Left renal cortex interstitium (tissue), 4 donors: ENCODE data around the gene PARL. TPM values are rescaled to one million over a fixed set of nuclear protein-coding genes. Genes with fewer than 3 reads are reported as not detected.

Source experiments
- DNase-seq, 4 donors: peaks; one replicate each; pipeline ENCODE4 v3.0.0-alpha.2; 2013; ENCODE audit warnings: low read depth in 4 of 4, low spot score in 2 of 4, missing footprints in 1 of 4
- polyA plus RNA-seq, 4 donors: library from polyadenylated mRNA; unstranded; fragments of 120-200 nt; gene quantifications; one replicate each; pipeline ENCODE4 v1.2.1, GENCODE V29; 2013; ENCODE audit not compliant: insufficient read length in 4 of 4

The PARL gene
- 10 to 100 TPM; 47.7 to 59.3 (median 56.8) TPM for polyA plus RNA-seq

- peak; percentile 68 to 88 (median 80) for DNase-seq
Observed at GRCh38 chr3:183884427-183885296, at the start of gene PARL. PARL (minus strand) TSS chr3:183884880; CDS start chr3:183884846, 34 bp downstream.

GRCh38 chr3:183933160-183933559, 48.5 kb upstream of the PARL start:
- DNase-seq: no peak

GRCh38 chr3:183931881-183932280, 47.2 kb upstream of the PARL start:
- no peak for DNase-seq

- no peak for DNase-seq
Observed at GRCh38 chr3:183930086-183930485, 45.4 kb upstream of the PARL start.

GRCh38 chr3:183927059-183927458, 42.4 kb upstream of the PARL start:
- DNase-seq: no peak

GRCh38 chr3:183924956-183925355, 40.3 kb upstream of the PARL start:
- DNase-seq: no peak

GRCh38 chr3:183924543-183924942, 39.9 kb upstream of the PARL start:
- DNase-seq: no peak

GRCh38 chr3:183922421-183922820, 37.7 kb upstream of the PARL start:
- DNase-seq: no peak

GRCh38 chr3:183921096-183921495, 36.4 kb upstream of the PARL start:
- DNase-seq: no peak

- DNase-seq: no peak
Observed at GRCh38 chr3:183920416-183920815, 35.7 kb upstream of the PARL start.

- DNase-seq: no peak
Observed at GRCh38 chr3:183918178-183918577, 33.5 kb upstream of the PARL start.

GRCh38 chr3:183917776-183918175, 33.1 kb upstream of the PARL start:
- DNase-seq: no peak

GRCh38 chr3:183914856-183915255, 30.2 kb upstream of the PARL start:
- no peak for DNase-seq

- no peak for DNase-seq
Observed at GRCh38 chr3:183913580-183913920, 28.9 kb upstream of the PARL start.

GRCh38 chr3:183912895-183913579, 28.4 kb upstream of the PARL start:
- no peak for DNase-seq

- DNase-seq: no peak
Observed at GRCh38 chr3:183911763-183912506, 27.3 kb upstream of the PARL start.

GRCh38 chr3:183911087-183911486, 26.4 kb upstream of the PARL start:
- DNase-seq: no peak

- no peak for DNase-seq
Observed at GRCh38 chr3:183909030-183909600, 24.4 kb upstream of the PARL start.

GRCh38 chr3:183907911-183908331, 23.2 kb upstream of the PARL start:
- no peak for DNase-seq

GRCh38 chr3:183907176-183907575, 22.5 kb upstream of the PARL start:
- no peak for DNase-seq
